ENCODE data around the gene LCE2D.

- TF ChIP-seq, protein P1, sequence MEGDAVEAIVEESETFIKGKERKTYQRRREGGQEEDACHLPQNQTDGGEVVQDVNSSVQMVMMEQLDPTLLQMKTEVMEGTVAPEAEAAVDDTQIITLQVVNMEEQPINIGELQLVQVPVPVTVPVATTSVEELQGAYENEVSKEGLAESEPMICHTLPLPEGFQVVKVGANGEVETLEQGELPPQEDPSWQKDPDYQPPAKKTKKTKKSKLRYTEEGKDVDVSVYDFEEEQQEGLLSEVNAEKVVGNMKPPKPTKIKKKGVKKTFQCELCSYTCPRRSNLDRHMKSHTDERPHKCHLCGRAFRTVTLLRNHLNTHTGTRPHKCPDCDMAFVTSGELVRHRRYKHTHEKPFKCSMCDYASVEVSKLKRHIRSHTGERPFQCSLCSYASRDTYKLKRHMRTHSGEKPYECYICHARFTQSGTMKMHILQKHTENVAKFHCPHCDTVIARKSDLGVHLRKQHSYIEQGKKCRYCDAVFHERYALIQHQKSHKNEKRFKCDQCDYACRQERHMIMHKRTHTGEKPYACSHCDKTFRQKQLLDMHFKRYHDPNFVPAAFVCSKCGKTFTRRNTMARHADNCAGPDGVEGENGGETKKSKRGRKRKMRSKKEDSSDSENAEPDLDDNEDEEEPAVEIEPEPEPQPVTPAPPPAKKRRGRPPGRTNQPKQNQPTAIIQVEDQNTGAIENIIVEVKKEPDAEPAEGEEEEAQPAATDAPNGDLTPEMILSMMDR (IDR thresholded peaks at IDR 0.05): no peak
- no peak for TF ChIP-seq EZH2 (IDR thresholded peaks at IDR 0.05; ENCODE audit: borderline replicate concordance, insufficient read depth, low read depth, low read length, poor library complexity, severe bottlenecking)
These were observed 22.8 kb upstream of the LCE2D start for GRCh38 chr1:152640351-152640750.
